CD14-positive monocyte (primary cell): ENCODE data around the gene SCN10A. TPM values are rescaled to one million over a fixed set of nuclear protein-coding genes. Genes with fewer than 3 reads are reported as not detected.

Experiments used
- DNase-seq, 3 donors: peaks; one replicate each; pipeline ENCODE4 v3.0.0-alpha.2; 2011 to 2022
- H2AFZ ChIP-seq: 2 replicates; pipeline ENCODE4 v1.6.0; 2012; ENCODE audit warnings: mild to moderate bottlenecking, low read depth, low read length, inconsistent platforms; ENCODE audit not compliant: insufficient read depth, poor library complexity, severe bottlenecking
- H3K27ac ChIP-seq, 2 donors: 1 replicate in 1 of 2; 2 replicates in 1 of 2; pipeline ENCODE4 v1.5.1; 2012 to 2013; ENCODE audit warnings: low read length in 2 of 2, control low read depth in 1 of 2, inconsistent platforms in 1 of 2, low read depth in 1 of 2, mild to moderate bottlenecking in 1 of 2
- H3K27me3 ChIP-seq, 2 donors: one replicate each; pipeline versions ENCODE4 v1.6.0 to v1.6.1; 2011 to 2013; ENCODE audit warnings: low read length in 2 of 2; ENCODE audit not compliant: control insufficient read depth in 2 of 2, insufficient read depth in 2 of 2
- H3K36me3 ChIP-seq, 2 donors: replicated peaks in 1 of 2; 1 replicate in 1 of 2; 2 replicates in 1 of 2; pipeline versions ENCODE4 v1.5.1 to v1.6.1; 2012 to 2013; ENCODE audit warnings: low read length in 2 of 2, control low read depth in 1 of 2, inconsistent platforms in 1 of 2, mild to moderate bottlenecking in 1 of 2; ENCODE audit not compliant: insufficient read depth in 2 of 2, control insufficient read depth in 1 of 2
- H3K4me1 ChIP-seq, 2 donors: 1 replicate in 1 of 2; 2 replicates in 1 of 2; pipeline versions ENCODE4 v1.5.1 to v1.6.1; 2012 to 2013; ENCODE audit warnings: low read length in 2 of 2, control low read depth in 1 of 2, inconsistent platforms in 1 of 2, mild to moderate bottlenecking in 1 of 2, moderate library complexity in 1 of 2; ENCODE audit not compliant: insufficient read depth in 2 of 2, control insufficient read depth in 1 of 2
- H3K4me2 ChIP-seq: replicated peaks from 2 replicates; pipeline ENCODE3; 2012; ENCODE audit warnings: low read length, moderate library complexity, mild to moderate bottlenecking; ENCODE audit not compliant: poor library complexity, severe bottlenecking; ENCODE audit errors: extremely low read depth
- H3K4me3 ChIP-seq, 3 experiments: fragments of 200-600 bp in 1 of 3; sonication (generic) in 1 of 3; replicated peaks in 1 of 3; 1 replicate in 2 of 3; 2 replicates in 1 of 3; pipeline ENCODE4 v1.5.1; 2011 to 2013; ENCODE audit warnings: low read length in 3 of 3, mild to moderate bottlenecking in 3 of 3, control low read depth in 2 of 3, low read depth in 2 of 3, inconsistent platforms in 1 of 3, moderate library complexity in 1 of 3
- H3K79me2 ChIP-seq: 2 replicates; pipeline ENCODE4 v1.6.0; 2012; ENCODE audit warnings: mild to moderate bottlenecking, control low read depth, inconsistent platforms, low read length, moderate library complexity; ENCODE audit not compliant: insufficient read depth
- H3K9ac ChIP-seq: 2 replicates; pipeline ENCODE4 v1.6.0; 2017; ENCODE audit warnings: low read length, mild to moderate bottlenecking; ENCODE audit not compliant: insufficient read depth, poor library complexity, severe bottlenecking
- H3K9me3 ChIP-seq, 2 donors: replicated peaks in 1 of 2; 1 replicate in 1 of 2; 2 replicates in 1 of 2; pipeline versions ENCODE4 v1.5.1 to v1.6.1; 2012 to 2013; ENCODE audit warnings: low read length in 2 of 2, control low read depth in 1 of 2; ENCODE audit not compliant: control insufficient read depth in 1 of 2, insufficient read depth in 1 of 2
- H4K20me1 ChIP-seq: 2 replicates; pipeline ENCODE4 v1.6.0; 2012; ENCODE audit warnings: mild to moderate bottlenecking, low read length, control low read depth, moderate library complexity; ENCODE audit not compliant: insufficient read depth
- H3K27ac Mint-ChIP-seq, 7 donors: one replicate each; pipeline ENCODE4 v1.8.0; 2020; ENCODE audit warnings: mild to moderate bottlenecking in 7 of 7, mixed read lengths in 7 of 7, moderate library complexity in 6 of 7, inconsistent platforms in 2 of 7
- H3K27me3 Mint-ChIP-seq, 3 donors: one replicate each; pipeline ENCODE4 v1.8.0; 2021 to 2022; ENCODE audit warnings: low read depth in 3 of 3, mild to moderate bottlenecking in 3 of 3, mixed read lengths in 3 of 3, moderate library complexity in 3 of 3, inconsistent platforms in 1 of 3
- H3K36me3 Mint-ChIP-seq, 2 donors: one replicate each; pipeline ENCODE4 v1.8.0; 2020; ENCODE audit warnings: mixed read lengths in 2 of 2, inconsistent platforms in 1 of 2, mild to moderate bottlenecking in 1 of 2
- H3K4me1 Mint-ChIP-seq: one replicate; pipeline ENCODE4 v1.8.0; 2020; ENCODE audit warnings: mild to moderate bottlenecking, mixed read lengths
- H3K4me3 Mint-ChIP-seq, 2 donors: one replicate each; pipeline ENCODE4 v1.8.0; 2020; ENCODE audit warnings: mild to moderate bottlenecking in 2 of 2, mixed read lengths in 2 of 2, moderate library complexity in 1 of 2
- H3K9me3 Mint-ChIP-seq, 7 donors: one replicate each; pipeline ENCODE4 v1.8.0; 2020 to 2022; ENCODE audit warnings: mixed read lengths in 7 of 7, mild to moderate bottlenecking in 6 of 7, moderate library complexity in 6 of 7, inconsistent platforms in 2 of 7
- WGBS: methylation state at CpG from one replicate; pipeline ENCODE4 v1.1.5; 2013; ENCODE audit warnings: missing lambda C conversion rate; ENCODE audit not compliant: insufficient coverage; 5-methylcytosine and 5-hydroxymethylcytosine counted together
- intact Hi-C, 2 donors: fragments of 100-400 bp; cut with micrococcal nuclease; formaldehyde crosslinking; loops; one replicate each; pipeline versions ENCODE4 v1.15.0 to v1.15.1; 2023
- polyA plus RNA-seq, 3 donors: library from polyadenylated mRNA; depleted of rRNA in 1 of 3; unstranded in 2 of 3; stranded (reverse) in 1 of 3; fragments of 300-500 nt in 2 of 3; fragments of >200 nt in 1 of 3; fragmentation: Illumina TruSeq in 2 of 3; gene quantifications; 1 replicate in 2 of 3; 2 replicates in 1 of 3; pipeline ENCODE4 v1.2.3, GENCODE V29; 2012 to 2021
- TF ChIP-seq, protein P1 (sequence below): fragments of 200-600 bp; IDR thresholded peaks from one replicate; pipeline ENCODE4 v1.8.0; 2022; ENCODE audit warnings: antibody characterized with exemption, mild to moderate bottlenecking

The SCN10A gene
- polyA plus RNA-seq, 3 donors: not detected

DNA sequence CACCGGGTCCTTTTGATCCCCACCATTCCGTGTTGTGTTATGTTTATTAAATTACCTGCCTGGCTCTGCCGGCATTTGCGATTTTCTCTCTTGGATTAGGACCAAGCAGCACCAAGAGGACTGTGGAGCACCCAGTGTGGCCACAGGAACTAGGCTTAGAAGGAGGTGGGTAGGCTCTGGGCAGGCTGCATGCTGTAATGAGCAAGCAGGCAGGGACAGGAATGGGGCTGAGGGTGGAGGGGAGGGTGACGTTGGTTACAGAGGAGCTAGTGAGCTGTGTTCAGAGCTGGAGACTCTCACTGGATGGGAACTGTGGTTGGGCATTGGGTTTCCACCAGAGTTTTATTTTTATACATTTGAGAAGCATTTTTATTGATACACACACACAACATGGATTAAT, 158.6 kb downstream of the SCN10A start:
- no peaks in the 10 kb centered on the region for H3K79me2 ChIP-seq
- H2AFZ ChIP-seq: no peak overlapping the region
- H3K27me3 Mint-ChIP-seq: peaks cover 16 to 29% (median 17%) of the 10 kb centered on the region in 3 donors
- H3K4me1 ChIP-seq: no peaks in the 10 kb centered on the region
- H3K9me3 Mint-ChIP-seq: peaks cover 6 to 21% (median 17%) of the 10 kb centered on the region in 7 donors
- no peaks in the 10 kb centered on the region for H3K36me3 Mint-ChIP-seq
- peaks cover 7 to 11% of the 10 kb centered on the region in 2 donors for H3K9me3 ChIP-seq
- H3K36me3 ChIP-seq: no peaks in the 10 kb centered on the region
- intact Hi-C loops: no loop called here
- H3K4me2 ChIP-seq: no peak overlapping the region
- H3K4me3 Mint-ChIP-seq: no peak overlapping the region
- no peaks in the 10 kb centered on the region for H4K20me1 ChIP-seq
- no peak for DNase-seq
- H3K27ac ChIP-seq: no peak overlapping the region
- 61% methylated on average over 3 of the region's 5 CpGs for WGBS
- H3K27ac Mint-ChIP-seq: no peak overlapping the region
- H3K4me1 Mint-ChIP-seq: no peaks in the 10 kb centered on the region
- no peak overlapping the region for H3K4me3 ChIP-seq
- H3K27me3 ChIP-seq: peaks cover 0 to 7% of the 10 kb centered on the region in 2 donors
- no peak overlapping the region for H3K9ac ChIP-seq
- TF ChIP-seq, protein P1, sequence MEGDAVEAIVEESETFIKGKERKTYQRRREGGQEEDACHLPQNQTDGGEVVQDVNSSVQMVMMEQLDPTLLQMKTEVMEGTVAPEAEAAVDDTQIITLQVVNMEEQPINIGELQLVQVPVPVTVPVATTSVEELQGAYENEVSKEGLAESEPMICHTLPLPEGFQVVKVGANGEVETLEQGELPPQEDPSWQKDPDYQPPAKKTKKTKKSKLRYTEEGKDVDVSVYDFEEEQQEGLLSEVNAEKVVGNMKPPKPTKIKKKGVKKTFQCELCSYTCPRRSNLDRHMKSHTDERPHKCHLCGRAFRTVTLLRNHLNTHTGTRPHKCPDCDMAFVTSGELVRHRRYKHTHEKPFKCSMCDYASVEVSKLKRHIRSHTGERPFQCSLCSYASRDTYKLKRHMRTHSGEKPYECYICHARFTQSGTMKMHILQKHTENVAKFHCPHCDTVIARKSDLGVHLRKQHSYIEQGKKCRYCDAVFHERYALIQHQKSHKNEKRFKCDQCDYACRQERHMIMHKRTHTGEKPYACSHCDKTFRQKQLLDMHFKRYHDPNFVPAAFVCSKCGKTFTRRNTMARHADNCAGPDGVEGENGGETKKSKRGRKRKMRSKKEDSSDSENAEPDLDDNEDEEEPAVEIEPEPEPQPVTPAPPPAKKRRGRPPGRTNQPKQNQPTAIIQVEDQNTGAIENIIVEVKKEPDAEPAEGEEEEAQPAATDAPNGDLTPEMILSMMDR: no peak

DNA sequence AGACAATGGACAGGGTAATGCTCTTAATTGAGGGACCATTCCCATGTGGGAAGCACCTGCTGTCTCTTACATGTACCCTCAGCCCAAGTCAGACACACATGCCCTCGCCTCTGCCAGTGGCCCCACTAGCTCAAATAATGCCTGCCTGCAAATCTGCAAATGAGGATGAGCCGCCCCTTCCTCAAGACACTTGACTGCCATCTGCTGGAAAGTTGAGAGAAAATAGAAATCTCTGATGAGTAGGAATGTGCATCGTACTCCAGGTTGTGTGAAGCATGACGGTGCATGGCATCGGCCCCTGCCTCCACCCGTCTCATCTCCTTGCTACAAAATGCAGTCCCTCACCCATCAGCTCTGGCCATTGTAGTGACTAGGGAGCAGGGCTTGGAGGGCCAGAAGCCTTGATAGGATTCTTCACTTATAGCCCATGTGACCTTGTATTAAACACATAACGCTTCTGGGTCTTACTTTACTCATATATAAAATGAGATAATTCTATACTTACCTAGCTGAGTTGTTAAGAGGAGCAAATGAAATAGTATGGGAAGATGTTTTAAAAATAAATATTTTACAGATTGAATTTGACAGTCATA, 160.2 kb downstream of the SCN10A start:
- H3K4me3 ChIP-seq: no peak overlapping the region
- TF ChIP-seq, protein P1: peak; percentile 38
- no peak overlapping the region for H3K27ac Mint-ChIP-seq
- no peak overlapping the region for H3K9ac ChIP-seq
- intact Hi-C loops: no loop called here
- peaks cover 22 to 34% (median 25%) of the 10 kb centered on the region in 3 donors for H3K27me3 Mint-ChIP-seq
- no peak overlapping the region for H3K27ac ChIP-seq
- DNase-seq: no peak
- H4K20me1 ChIP-seq: no peaks in the 10 kb centered on the region
- WGBS: no CpG with 5 or more reads among the region's 7 CpGs
- peaks cover 0 to 6% (median 3%) of the 10 kb centered on the region in 7 donors for H3K9me3 Mint-ChIP-seq
- no peaks in the 10 kb centered on the region for H3K79me2 ChIP-seq
- H2AFZ ChIP-seq: no peak overlapping the region
- H3K4me3 Mint-ChIP-seq: no peak overlapping the region
- H3K4me1 ChIP-seq: no peaks in the 10 kb centered on the region
- no peak overlapping the region for H3K4me2 ChIP-seq
- H3K27me3 ChIP-seq: peaks cover 2 to 16% of the 10 kb centered on the region in 2 donors
- no peaks in the 10 kb centered on the region for H3K36me3 ChIP-seq
- H3K4me1 Mint-ChIP-seq: peaks cover 3% of the 10 kb centered on the region
- no peaks in the 10 kb centered on the region for H3K36me3 Mint-ChIP-seq
- no peaks in the 10 kb centered on the region for H3K9me3 ChIP-seq
